Prostate gland (tissue), 2 donors: ENCODE measurements around the gene TMEM178B. TPM values are rescaled to one million over a fixed set of nuclear protein-coding genes. Genes with fewer than 3 reads are reported as not detected.
"Not testable (repeated sequence)": the region's sequence is repeated elsewhere in the genome, so short reads cannot be mapped to it uniquely, and the experiment has no call there.

Source experiments
- DNase-seq: peaks from one replicate; pipeline ENCODE4 v3.0.0-alpha.2; 2019; ENCODE audit warnings: low spot score
- H3K27ac ChIP-seq, 2 donors: fragments of 200-600 bp; sonication (generic); 2 replicates each; pipeline ENCODE4 v1.5.1; 2017 to 2019
- H3K27me3 ChIP-seq: fragments of 200-600 bp; sonication (generic); replicated peaks from 2 replicates; pipeline ENCODE4 v1.5.1; 2019; ENCODE audit not compliant: insufficient read depth
- H3K36me3 ChIP-seq, 2 donors: fragments of 200-600 bp; sonication (generic); 1 replicate in 1 of 2; 2 replicates in 1 of 2; pipeline versions ENCODE4 v1.5.1 to v1.8.1; 2017 to 2019
- H3K4me1 ChIP-seq: fragments of 200-600 bp; sonication (generic); replicated peaks from 2 replicates; pipeline ENCODE4 v1.5.1; 2019
- H3K4me3 ChIP-seq, 2 donors: fragments of 200-600 bp; sonication (generic); 2 replicates each; pipeline ENCODE4 v1.5.1; 2017 to 2019
- H3K9me3 ChIP-seq: fragments of 200-600 bp; sonication (generic); 2 replicates; pipeline ENCODE4 v1.5.1; 2017
- CTCF ChIP-seq, 4 experiments: fragments of 200-600 bp in 2 of 4; fragments of 450-650 bp in 2 of 4; sonication (generic) in 2 of 4; IDR thresholded peaks; 1 replicate in 3 of 4; 2 replicates in 1 of 4; pipeline ENCODE4 v1.5.1; 2016 to 2019; ENCODE audit warnings: antibody characterized with exemption in 4 of 4, mild to moderate bottlenecking in 2 of 4, moderate library complexity in 2 of 4
- POLR2A ChIP-seq: fragments of 450-650 bp; IDR thresholded peaks from one replicate; pipeline ENCODE4 v1.6.1; 2016; ENCODE audit warnings: antibody characterized with exemption, mild to moderate bottlenecking
- POLR2AphosphoS5 ChIP-seq: sonication (generic); formaldehyde crosslinking; IDR thresholded peaks from one replicate; pipeline ENCODE4 v1.6.1; 2017; ENCODE audit warnings: antibody characterized with exemption
- WGBS: methylation state at CpG from one replicate; pipeline ENCODE4 v1.1.5; 2018; 5-methylcytosine and 5-hydroxymethylcytosine counted together
- intact Hi-C: fragments of 100-400 bp; cut with DNase I; formaldehyde crosslinking; loops from one replicate; pipeline ENCODE4 v1.14.2; 2022
- total RNA-seq, 2 donors: library from RNA; depleted of rRNA; stranded (reverse); fragments of >200 nt; gene quantifications; one replicate each; pipeline ENCODE4 v1.1.0, GENCODE V29; 2016

TMEM178B gene
- total RNA-seq, 2 donors from 2014 or later = 3.4 to 5.2 TPM

- intact Hi-C loops = no loop called here
- Histone ChIP-seq H3K4me1 (peaks cover 3% of the 10 kb centered on the region), H3K27ac (no peak overlapping the region), H3K4me3 (no peak overlapping the region), H3K27me3 (no peaks in the 10 kb centered on the region), H3K36me3 (no peaks in the 10 kb centered on the region), H3K9me3 (no peaks in the 10 kb centered on the region)
- 70% methylated on average over 14 of the region's 14 CpGs for WGBS
- DNase-seq = no peak
- TF ChIP-seq CTCF (IDR thresholded peaks at IDR 0.05) = no peak
- no peak for TF ChIP-seq POLR2AphosphoS5
- TF ChIP-seq POLR2A = no peak
Measured at GRCh38 chr7:141161550-141162535, 88.0 kb downstream of the TMEM178B start.

- intact Hi-C loops = no loop called here
- no peak for DNase-seq
- Histone ChIP-seq H3K4me1 (no peaks in the 10 kb centered on the region), H3K36me3 (no peaks in the 10 kb centered on the region), H3K9me3 (no peaks in the 10 kb centered on the region), H3K27me3 (no peaks in the 10 kb centered on the region), H3K27ac (no peak overlapping the region), H3K4me3 (no peak overlapping the region)
- 45% methylated on average over 2 of the region's 2 CpGs for WGBS
- TF ChIP-seq POLR2A (no peak), POLR2AphosphoS5 (no peak)
Measured at GRCh38 chr7:141165521-141165920, 91.7 kb downstream of the TMEM178B start.

GRCh38 chr7:141166926-141167325 is 93.1 kb downstream of the TMEM178B start:
- H3K36me3 ChIP-seq = no peaks in the 10 kb centered on the region
- H3K9me3 ChIP-seq = no peaks in the 10 kb centered on the region
- 88% methylated on average over 6 of the region's 6 CpGs for WGBS
- H3K27me3 ChIP-seq = no peaks in the 10 kb centered on the region
- intact Hi-C loops = no loop called here
- no peak overlapping the region for H3K4me3 ChIP-seq
- H3K27ac ChIP-seq = no peak overlapping the region
- no peak for TF ChIP-seq CTCF (IDR thresholded peaks at IDR 0.05)
- TF ChIP-seq POLR2AphosphoS5 = no peak
- TF ChIP-seq POLR2A = no peak
- DNase-seq = no peak
- H3K4me1 ChIP-seq = no peaks in the 10 kb centered on the region

- no peak for DNase-seq
- WGBS = 71% methylated on average over 11 of the region's 11 CpGs
Measured at GRCh38 chr7:141167381-141167964, 93.6 kb downstream of the TMEM178B start.

GRCh38 chr7:141169157-141169556 is 95.3 kb downstream of the TMEM178B start:
- H3K4me3 ChIP-seq, H3K27me3 ChIP-seq, H3K4me1 ChIP-seq, intact Hi-C loops, H3K27ac ChIP-seq, H3K9me3 ChIP-seq, H3K36me3 ChIP-seq, DNase-seq: not testable (repeated sequence)
- WGBS = 89% methylated on average over 2 of the region's 2 CpGs

More at GRCh38 chr7:141167381-141167964, 93.6 kb downstream of the TMEM178B start:
- H3K4me1 ChIP-seq = no peaks in the 10 kb centered on the region
- no peaks in the 10 kb centered on the region for H3K36me3 ChIP-seq
- H3K9me3 ChIP-seq = no peaks in the 10 kb centered on the region
- intact Hi-C loops = no loop called here
- no peaks in the 10 kb centered on the region for H3K27me3 ChIP-seq
- no peak overlapping the region for H3K27ac ChIP-seq
- no peak overlapping the region for H3K4me3 ChIP-seq
- no peak for TF ChIP-seq CTCF (IDR thresholded peaks at IDR 0.05)
- TF ChIP-seq POLR2A = no peak
- TF ChIP-seq POLR2AphosphoS5 = no peak

GRCh38 chr7:141175728-141176127 is 101.9 kb downstream of the TMEM178B start:
- H3K27me3 ChIP-seq, H3K36me3 ChIP-seq, H3K27ac ChIP-seq, H3K9me3 ChIP-seq, H3K4me1 ChIP-seq, intact Hi-C loops, H3K4me3 ChIP-seq, DNase-seq: not testable (repeated sequence)
- 85% methylated on average over 1 of the region's 1 CpG for WGBS

GRCh38 chr7:141177120-141177519 is 103.3 kb downstream of the TMEM178B start:
- H3K9me3 ChIP-seq, H3K4me1 ChIP-seq, DNase-seq, intact Hi-C loops, H3K4me3 ChIP-seq, H3K36me3 ChIP-seq, H3K27ac ChIP-seq, H3K27me3 ChIP-seq: not testable (repeated sequence)
- WGBS = 92% methylated on average over 5 of the region's 5 CpGs
